VCaP (cell line): Measurements from ENCODE around the gene CASP5.
"Not testable (repeated sequence)": the region's sequence is repeated elsewhere in the genome, so short reads cannot be mapped to it uniquely, and the experiment has no call there.

Experiments
- H3K27ac ChIP-seq: fragments of 450-650 bp; 2 replicates; pipeline ENCODE4 v1.5.1; 2017
- TF ChIP-seq, protein P1 (sequence below): fragments of 450-650 bp; conservative IDR thresholded peaks from 2 replicates; pipeline ENCODE4 v1.5.1; 2017; ENCODE audit warnings: mild to moderate bottlenecking, moderate library complexity

CASP5 gene

GRCh38 chr11:104997288-104997687 is 25.7 kb downstream of the CASP5 start:
- TF ChIP-seq, protein P1, sequence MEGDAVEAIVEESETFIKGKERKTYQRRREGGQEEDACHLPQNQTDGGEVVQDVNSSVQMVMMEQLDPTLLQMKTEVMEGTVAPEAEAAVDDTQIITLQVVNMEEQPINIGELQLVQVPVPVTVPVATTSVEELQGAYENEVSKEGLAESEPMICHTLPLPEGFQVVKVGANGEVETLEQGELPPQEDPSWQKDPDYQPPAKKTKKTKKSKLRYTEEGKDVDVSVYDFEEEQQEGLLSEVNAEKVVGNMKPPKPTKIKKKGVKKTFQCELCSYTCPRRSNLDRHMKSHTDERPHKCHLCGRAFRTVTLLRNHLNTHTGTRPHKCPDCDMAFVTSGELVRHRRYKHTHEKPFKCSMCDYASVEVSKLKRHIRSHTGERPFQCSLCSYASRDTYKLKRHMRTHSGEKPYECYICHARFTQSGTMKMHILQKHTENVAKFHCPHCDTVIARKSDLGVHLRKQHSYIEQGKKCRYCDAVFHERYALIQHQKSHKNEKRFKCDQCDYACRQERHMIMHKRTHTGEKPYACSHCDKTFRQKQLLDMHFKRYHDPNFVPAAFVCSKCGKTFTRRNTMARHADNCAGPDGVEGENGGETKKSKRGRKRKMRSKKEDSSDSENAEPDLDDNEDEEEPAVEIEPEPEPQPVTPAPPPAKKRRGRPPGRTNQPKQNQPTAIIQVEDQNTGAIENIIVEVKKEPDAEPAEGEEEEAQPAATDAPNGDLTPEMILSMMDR: peak; percentile 67

GRCh38 chr11:104995001-104995408 is 28.0 kb downstream of the CASP5 start:
- TF ChIP-seq, protein P1: no peak

More at GRCh38 chr11:104997288-104997687, 25.7 kb downstream of the CASP5 start:
- H3K27ac ChIP-seq: no peak overlapping the region

GRCh38 chr11:104992781-104993180 is 30.2 kb downstream of the CASP5 start:
- H3K27ac ChIP-seq: no peak overlapping the region
- TF ChIP-seq, protein P1: no peak

More at GRCh38 chr11:104995001-104995408, 28.0 kb downstream of the CASP5 start:
- no peak overlapping the region for H3K27ac ChIP-seq

- H3K27ac ChIP-seq: no peak overlapping the region
- TF ChIP-seq, protein P1: no peak
These were observed 31.0 kb downstream of the CASP5 start for GRCh38 chr11:104991994-104992393.

- no peak overlapping the region for H3K27ac ChIP-seq
- TF ChIP-seq, protein P1: no peak
These were observed 38.2 kb downstream of the CASP5 start for GRCh38 chr11:104984808-104985207.

DNA sequence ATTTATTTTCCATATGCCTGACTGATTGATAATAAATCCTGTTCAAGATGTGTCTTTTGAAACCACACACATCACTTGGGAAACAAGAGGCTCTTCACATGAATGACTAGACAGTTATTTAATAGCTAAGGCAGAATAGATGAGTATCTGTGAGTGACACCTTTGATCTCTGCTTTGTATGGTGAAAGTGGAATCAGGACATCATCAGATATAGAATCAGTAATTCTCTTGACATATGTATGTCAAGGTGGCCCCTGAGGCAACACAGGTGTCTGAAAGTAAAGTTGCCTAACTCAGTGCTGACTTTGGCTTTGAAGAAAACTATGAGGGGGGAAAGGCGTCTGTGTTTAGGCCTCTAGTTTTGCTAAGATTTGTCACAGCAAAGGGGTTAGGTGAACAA is 43.1 kb downstream of the CASP5 start:
- no peak overlapping the region for H3K27ac ChIP-seq
- TF ChIP-seq, protein P1: no peak

DNA sequence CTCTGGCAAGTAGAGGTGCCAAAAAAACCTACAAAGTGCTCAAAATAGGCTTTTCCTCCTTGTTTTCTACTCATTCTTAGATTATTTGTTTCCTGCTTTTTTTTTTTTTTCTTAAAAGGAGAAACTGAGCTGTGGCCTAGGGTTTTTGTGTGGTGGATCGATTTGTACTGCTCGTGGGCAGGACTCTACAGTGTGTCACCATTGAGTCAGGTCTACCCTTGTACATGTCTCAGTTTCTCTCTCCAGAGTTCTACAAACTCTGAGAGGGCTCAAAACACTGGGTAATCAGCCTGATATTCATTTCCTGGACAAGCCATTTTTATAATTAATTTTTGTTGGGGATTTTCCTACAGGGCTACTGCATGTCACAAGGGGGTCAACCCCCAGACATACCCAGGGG is 49.4 kb downstream of the CASP5 start:
- no peak overlapping the region for H3K27ac ChIP-seq
- TF ChIP-seq, protein P1: no peak

- H3K27ac ChIP-seq: not testable (repeated sequence)
These were observed 50.0 kb downstream of the CASP5 start for GRCh38 chr11:104972924-104973323.
